Measurements from ENCODE around the gene PRKCH.
A peak's percentile ranks its signal among the peaks of the same experiment; 100 is the strongest.

The PRKCH gene

DNA sequence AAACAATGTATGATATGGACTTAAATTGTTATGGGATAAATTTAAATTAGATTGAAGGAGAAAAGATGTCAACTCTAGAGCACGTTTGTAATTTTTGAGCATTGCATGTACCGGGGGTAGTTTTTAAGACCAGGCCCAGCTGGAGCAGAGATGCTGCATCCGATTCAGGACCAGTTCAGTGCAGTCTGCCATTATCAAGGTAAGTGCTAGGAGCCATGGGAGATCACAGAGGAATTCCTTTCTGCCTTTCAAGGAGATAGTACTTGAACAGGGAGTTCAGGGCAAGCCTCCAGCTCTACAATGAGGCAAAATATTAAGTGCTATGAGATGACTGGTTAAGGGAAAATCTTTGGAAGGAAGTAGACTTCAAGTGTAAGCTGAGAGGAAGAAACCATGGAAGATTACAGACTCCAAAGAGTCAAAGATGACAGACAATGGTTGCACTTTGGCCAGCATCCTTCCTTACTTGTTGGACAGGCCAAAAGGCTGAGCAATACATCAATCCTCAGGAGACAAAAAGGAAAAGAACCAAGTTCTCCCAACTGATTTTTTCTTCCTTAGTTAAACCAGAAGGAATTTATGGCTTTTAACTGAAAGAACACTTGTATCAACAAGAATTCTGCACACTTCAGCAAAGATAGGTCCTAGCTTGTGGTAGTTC lies 260.7 kb downstream of the PRKCH start:
- no peak for DNase-seq (ENCODE audit: low read depth, low spot score)

DNA sequence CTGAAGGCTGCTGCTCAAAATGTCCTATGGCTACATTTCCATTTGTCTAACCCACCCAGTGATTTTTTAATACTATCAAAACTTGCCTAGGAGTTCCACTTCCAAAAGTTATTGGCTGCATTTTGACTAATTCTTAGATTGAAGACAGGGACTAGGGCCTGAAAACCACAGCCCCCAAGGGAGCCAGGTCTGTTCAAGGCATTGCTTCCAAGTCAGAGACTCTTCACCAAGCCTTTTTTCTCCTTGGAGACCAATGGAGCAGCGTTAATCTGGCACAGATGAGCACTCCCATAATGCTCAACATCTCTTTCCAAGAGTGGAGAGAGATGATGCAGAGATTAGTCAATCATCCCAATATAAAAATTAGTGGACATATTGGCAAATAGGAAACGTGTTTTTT lies 261.4 kb downstream of the PRKCH start:
- DNase-seq (ENCODE audit: low read depth, low spot score) = no peak

DNA sequence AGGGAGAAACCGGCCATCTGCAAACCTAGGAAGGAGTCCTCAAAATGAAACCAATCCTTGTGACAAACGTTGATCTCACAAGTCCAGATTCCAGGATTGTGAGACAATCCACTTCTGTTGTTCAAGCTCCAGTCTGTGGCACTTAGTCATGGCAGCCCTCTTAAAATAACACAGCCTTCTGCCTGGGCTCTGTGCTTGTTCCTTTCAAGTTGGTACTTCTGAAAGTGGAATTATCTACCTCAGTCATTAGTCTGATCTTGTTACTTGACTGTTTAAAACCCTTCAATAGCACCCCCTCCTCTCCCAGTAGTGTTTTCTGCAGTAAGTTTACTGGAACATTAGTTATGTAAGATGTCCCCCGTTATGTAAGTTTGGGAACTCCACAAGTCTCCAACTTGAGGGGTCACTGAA lies 263.0 kb downstream of the PRKCH start:
- DNase-seq (ENCODE audit: low read depth, low spot score) = peak; percentile 66

DNA sequence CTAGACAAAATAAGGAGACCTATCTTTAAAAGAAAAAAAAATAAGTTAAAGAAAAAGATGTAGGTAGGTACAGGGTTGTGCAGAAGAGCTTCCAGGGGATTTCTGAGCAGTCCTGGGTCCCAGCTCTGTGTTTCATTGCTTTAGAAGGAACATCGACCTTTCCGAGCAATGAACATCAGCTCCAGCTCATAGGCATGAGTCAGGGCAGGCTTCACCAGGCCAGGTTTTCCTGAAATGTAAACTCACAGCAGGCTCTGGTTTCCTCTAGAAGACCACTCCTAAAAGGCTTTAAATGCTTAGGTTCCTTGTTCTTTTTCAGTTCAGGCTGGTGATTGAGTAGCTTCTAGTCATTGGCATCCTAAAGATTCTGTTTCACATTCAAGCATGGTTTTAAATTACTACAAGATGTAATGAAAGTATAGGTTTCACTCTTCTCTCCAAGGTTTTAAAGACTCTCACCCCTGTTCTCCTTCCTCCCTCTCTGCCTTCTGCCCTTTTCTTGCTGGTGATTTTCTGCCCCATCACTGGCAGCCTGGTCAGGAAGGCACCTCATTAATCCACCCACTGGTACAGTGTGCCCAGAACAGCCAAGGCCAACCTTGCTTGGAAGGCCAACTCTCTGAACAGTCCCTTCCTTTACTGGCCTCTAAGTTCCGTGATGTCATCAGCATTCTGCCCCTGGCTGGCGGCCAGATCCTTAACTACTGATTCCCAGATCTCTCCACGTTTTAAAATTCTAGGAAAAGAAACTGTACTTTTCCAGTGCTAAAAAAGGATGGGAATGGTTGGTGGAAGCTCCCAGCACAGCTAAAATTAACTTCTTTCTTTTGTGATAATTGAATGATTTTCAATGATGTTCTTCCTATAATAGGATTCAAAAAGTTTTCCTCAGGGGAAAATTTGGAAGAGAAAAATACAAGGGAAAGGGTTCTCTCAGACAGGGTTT lies 264.5 kb downstream of the PRKCH start:
- peak; percentile 67 for DNase-seq (ENCODE audit: low read depth, low spot score)

DNA sequence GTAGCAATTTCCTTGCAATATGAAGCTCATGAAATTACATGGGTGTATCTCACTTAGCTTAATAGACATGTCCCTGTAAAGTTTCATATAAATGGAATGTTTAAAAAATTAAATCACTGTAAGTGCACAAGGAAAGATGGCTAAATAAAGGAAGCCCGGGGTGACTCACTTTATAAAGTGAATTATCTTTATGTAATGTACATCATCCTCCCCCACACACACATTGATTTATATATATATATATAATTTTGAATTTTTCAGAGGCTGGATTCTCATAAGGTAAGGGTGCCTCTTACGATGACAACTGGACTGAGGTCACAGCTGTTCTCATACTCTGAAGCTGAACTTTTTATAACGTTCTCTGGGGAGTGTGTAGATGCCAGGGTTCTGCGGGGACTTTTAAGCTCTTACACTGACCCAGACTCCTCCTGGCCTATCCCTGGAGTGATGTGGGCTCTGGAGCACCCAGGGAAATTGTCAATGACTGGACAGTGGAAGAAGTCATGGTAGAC lies 265.2 kb downstream of the PRKCH start:
- no peak for DNase-seq (ENCODE audit: low read depth, low spot score)

DNA sequence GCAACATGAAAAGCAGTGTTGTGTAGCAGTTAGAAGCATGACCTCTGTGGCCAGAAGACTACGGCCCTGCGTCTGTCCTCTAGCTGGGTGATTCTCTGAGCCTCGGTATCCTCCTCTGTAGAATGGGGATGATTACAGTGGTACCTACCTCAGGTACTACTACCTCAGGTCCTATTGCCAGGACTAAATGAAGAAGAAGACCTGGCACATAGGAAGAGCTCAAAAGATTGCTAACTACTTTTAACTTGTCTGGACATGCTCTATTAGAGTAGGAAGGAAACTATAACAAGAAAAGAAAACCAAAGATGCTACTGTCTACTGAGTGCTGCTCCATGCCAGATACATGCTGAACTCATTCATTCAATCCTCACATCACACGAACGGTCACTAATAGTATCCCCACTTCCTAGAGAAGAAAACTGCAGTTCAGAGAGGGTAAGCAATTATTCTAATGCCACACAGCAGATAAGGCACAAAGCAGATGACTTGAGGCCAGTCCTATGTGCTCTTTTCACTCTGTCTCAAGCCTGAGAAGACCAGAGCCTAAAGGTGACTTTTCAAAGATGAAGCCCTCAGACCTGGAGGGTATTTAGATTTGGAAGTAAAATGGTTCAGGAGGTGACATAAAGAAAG lies 265.8 kb downstream of the PRKCH start:
- no peak for DNase-seq (ENCODE audit: low read depth, low spot score)

DNA sequence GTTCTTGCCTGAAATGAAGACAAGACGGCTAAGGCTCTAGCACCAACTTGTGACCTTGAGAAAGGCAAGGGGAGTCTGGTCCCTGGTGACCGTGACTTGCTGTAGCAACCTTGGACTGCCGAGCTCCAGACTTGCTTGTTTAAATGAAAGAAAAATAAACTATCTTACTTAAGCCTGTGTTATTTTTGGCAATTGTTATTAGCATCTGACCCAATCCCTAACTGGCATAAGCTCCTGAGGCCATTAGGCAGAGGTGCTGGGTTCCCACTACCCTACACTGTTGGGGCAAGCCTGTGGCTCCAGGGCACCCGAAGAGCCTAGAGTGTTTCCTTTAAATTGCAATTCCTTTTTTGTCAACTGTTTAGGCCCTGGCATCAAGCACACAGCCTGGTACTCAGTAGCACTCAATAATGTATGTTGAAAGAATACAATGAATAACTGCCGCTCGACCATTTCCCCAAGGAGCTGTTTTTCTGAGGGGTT lies 267.1 kb downstream of the PRKCH start:
- peak; percentile 47 for DNase-seq (ENCODE audit: low read depth, low spot score)

DNA sequence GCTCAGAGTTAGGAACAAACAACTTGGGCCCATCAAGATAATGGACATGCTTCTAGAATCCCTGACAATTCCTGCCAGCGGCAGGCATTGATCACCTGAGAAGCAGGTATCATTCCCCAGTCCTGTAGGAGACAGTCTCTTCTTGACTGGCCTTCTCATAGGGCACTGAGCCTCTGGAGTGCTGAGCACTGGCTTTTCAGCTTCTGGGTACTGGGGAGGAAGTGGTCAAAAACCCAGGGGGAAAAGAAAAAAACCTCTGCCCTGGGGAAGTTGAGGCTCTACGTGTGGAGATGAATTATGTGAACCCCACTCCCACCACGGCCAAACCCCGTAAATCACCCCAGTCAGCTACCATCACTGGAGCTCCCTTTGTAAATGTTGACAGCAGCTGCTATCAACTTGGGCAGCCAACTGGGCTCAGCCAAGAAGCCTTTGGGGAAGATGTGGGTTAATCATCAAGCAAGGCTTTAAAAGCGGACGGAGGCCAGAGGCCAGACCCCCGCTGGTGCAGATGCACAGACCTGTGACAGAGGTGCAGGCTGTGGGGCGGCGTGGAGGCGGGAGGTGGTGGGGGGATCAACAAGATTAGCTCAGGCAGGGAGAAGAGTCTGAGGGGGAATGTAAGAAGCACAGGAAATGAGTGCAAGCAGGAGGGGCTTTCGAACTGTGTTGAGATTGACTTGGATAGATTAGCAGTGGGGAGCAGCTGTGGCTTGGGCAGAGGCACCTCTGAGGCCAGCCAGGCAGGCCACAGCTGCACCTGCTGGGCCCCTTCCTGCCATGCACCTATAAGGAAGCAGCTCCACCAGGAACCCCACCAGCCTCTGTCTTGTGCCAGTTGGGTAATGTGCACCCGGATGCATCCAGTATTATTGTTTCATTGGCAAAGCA lies 268.6 kb downstream of the PRKCH start:
- DNase-seq (ENCODE audit: low read depth, low spot score) = no peak

DNA sequence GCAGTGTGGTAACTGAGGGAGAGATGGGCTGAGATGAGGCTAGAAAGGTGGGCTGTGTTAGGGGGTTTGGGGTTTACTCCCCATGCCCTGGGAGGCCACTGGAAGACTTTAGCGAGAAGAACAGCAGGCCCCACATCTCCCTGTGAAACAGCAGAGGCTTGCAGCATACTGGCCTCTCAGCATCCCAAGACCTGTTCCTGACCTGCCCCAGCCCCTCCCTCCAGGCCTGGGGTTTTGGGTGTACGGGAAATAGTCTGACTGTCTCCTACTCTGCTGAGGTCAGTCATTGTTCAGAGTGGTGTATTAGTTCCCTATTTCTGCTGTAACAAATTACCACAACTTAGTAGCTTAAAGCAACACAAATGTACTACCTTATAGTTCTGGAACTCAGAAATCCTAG lies 270.5 kb downstream of the PRKCH start:
- DNase-seq (ENCODE audit: low read depth, low spot score) = no peak

DNA sequence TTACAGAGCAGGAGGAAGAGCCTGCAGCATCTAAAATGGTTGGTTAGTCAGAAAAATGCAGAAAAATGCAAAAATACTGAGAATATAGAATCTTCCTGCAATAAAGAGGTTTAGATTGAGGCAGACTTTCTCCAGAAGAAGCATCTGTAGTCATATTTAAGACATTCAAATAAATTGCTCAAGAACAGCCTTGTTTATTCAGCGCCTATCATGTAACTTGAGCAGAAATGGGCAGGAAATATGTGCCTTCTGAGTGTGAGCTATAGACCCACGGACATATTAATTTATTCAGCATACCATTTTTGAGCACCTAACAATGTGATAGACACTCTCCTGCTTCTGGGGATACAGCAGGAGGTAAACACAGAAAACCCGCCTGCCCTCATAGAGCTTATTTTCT lies 272.0 kb downstream of the PRKCH start:
- no peak for DNase-seq (ENCODE audit: low read depth, low spot score)

DNA sequence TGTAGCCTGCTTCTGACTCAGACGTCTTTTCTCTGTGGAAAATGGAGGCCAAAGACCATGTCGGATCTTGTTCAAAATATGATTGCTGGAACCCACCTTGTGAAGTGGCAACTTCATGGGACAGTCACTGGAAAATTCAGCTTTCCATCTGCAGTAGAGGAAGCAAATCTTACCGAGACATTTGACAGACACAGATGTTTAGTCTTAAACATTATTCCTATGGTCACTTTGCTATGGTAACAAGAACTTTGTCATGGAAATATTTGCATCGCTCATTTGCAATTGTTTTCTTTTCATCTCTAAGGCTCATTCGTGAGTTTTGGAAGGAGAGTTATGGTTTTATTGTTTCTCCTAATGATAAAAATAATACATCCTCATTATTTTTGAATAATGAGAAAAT lies 275.6 kb downstream of the PRKCH start:
- peak; percentile 18 for DNase-seq (ENCODE audit: low read depth, low spot score)

DNA sequence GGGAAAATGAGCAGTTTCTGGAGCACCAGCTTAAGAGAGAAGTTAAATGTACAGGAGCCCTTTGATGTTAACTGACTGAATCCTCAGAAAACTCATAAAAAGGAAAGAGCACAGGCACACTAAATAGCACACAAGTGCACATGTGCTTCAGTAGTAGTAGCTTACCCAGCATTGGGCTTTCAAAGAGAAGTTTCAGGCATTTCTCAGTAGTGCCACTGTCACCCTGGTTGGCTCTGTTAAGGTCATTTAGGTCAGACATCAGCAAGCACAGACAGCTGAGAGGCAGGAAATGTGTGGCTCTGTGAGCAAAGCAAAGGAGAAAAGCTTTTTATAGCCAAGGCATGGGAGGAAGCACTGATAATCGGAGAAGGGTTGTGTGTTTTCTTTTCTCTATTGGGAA lies 277.6 kb downstream of the PRKCH start:
- DNase-seq (ENCODE audit: low read depth, low spot score) = peak; percentile 16

DNA sequence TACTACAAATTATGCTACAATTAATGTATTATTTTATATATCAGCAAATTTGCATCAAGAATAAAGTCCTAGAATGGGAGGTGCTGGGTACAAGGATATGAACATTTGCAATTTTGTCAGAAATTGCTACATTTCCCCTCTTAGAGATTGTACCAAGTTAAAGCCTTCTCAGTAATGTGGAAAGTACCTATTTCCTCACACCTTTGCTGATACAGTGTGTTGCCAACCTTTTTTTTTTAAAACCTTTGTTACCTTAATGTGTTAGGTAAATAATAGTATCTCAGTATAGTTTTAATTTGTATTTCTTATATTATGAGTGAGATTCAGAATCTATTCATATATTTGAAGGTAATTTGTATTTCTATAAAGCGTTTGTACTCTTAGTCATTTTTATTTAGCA lies 278.6 kb downstream of the PRKCH start:
- DNase-seq (ENCODE audit: low read depth, low spot score) = no peak
